ENCODE data around the gene MYLK. TPM values are rescaled to one million over a fixed set of nuclear protein-coding genes. Genes with fewer than 3 reads are reported as not detected.
A peak's percentile ranks its signal among the peaks of the same experiment; 100 is the strongest.

Gene MYLK
- total RNA-seq, 2 experiments from 2014 or later = 0.22 TPM; not detected in 1

GRCh38 chr3:123653221-123653682 is 230.9 kb downstream of the MYLK start:
- CTCF ChIA-PET = no interaction called here
- Histone ChIP-seq H3K27ac (ENCODE audit: low read depth in 1 of 2, low read length in 2 of 2) (no peak overlapping the region), H3K9me3 (ENCODE audit: control insufficient read depth in 1 of 2, insufficient read depth in 1 of 2, low read length in 2 of 2) (peaks cover 0 to 4% of the 10 kb centered on the region in 2 experiments), H3K27me3 (ENCODE audit: control insufficient read depth in 1 of 2, insufficient read depth in 2 of 2, low read length in 2 of 2) (no peaks in the 10 kb centered on the region), H3K4me3 (ENCODE audit: low read length) (no peak overlapping the region), H3K4me1 (ENCODE audit: insufficient read depth, low read length) (no peaks in the 10 kb centered on the region), H3K36me3 (ENCODE audit: insufficient read depth, low read length) (no peaks in the 10 kb centered on the region)
- Mint-ChIP-seq H3K4me3 (no peak overlapping the region), H3K4me1 (ENCODE audit: low read depth) (no peaks in the 10 kb centered on the region), H3K27me3 (no peaks in the 10 kb centered on the region), H3K36me3 (ENCODE audit: low read depth) (no peaks in the 10 kb centered on the region), H3K9me3 (peaks cover 2% of the 10 kb centered on the region), H3K27ac (no peak overlapping the region)
- no peak for ATAC-seq (ENCODE audit: poor library complexity)
- intact Hi-C loops (cut with DNase I, micrococcal nuclease) = no loop called here
- no peak for TF ChIP-seq CTCF (IDR thresholded peaks at IDR 0.05)
- POLR2A ChIA-PET = no interaction called here
- no peak for DNase-seq

DNA sequence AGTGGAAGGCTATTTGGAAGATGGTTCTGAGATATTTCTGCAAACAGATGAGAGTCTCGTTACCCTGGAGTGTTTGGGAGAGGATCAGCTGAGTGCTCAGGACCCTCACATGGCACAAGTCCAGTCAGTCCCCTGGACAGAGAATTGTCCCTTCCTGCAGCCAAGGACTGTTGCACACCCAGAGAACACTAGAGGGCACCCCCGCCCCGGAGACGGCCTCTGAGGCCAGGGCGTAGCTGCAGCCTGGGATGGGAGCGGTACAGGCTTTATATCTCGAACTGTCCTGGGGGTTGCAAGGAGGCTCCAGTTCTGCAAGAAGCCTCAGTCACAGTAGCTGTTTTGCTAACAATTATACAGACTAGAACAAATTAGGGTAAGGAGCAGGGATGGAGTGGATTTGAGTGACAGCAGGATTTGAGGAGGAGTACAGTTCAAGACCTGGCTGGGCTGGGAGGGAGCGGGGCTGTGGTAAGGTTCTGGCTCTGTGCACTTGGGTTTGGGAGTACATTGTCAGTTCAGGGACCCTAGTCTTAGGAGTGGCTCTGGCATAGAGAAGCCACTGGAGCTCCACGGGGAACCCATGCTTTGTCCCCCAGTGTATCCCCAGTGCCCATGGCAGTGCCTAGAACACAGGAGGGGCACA is 231.7 kb downstream of the MYLK start:
- no peak overlapping the region for H3K27ac Mint-ChIP-seq
- peaks cover 0 to 4% of the 10 kb centered on the region in 2 experiments for H3K9me3 ChIP-seq (ENCODE audit: control insufficient read depth in 1 of 2, insufficient read depth in 1 of 2, low read length in 2 of 2)
- no peak overlapping the region for H3K4me3 ChIP-seq (ENCODE audit: low read length)
- no peaks in the 10 kb centered on the region for H3K27me3 ChIP-seq (ENCODE audit: control insufficient read depth in 1 of 2, insufficient read depth in 2 of 2, low read length in 2 of 2)
- H3K36me3 ChIP-seq (ENCODE audit: insufficient read depth, low read length) = no peaks in the 10 kb centered on the region
- DNase-seq = peak in 6 of 14 experiments; percentile 5 to 36 (median 10)
- ChIA-PET CTCF (no interaction called here), POLR2A (no interaction called here)
- H3K4me1 ChIP-seq (ENCODE audit: insufficient read depth, low read length) = no peaks in the 10 kb centered on the region
- no peak overlapping the region for H3K27ac ChIP-seq (ENCODE audit: low read depth in 1 of 2, low read length in 2 of 2)
- H3K36me3 Mint-ChIP-seq (ENCODE audit: low read depth) = no peaks in the 10 kb centered on the region
- no peaks in the 10 kb centered on the region for H3K4me1 Mint-ChIP-seq (ENCODE audit: low read depth)
- peak; percentile 18 for TF ChIP-seq CTCF (IDR thresholded peaks at IDR 0.05)
- H3K4me3 Mint-ChIP-seq = no peak overlapping the region
- ATAC-seq (ENCODE audit: poor library complexity) = no peak
- H3K27me3 Mint-ChIP-seq = no peaks in the 10 kb centered on the region
- H3K9me3 Mint-ChIP-seq = peaks cover under 1% of the 10 kb centered on the region
- intact Hi-C loops (cut with DNase I, micrococcal nuclease) = no loop called here

DNA sequence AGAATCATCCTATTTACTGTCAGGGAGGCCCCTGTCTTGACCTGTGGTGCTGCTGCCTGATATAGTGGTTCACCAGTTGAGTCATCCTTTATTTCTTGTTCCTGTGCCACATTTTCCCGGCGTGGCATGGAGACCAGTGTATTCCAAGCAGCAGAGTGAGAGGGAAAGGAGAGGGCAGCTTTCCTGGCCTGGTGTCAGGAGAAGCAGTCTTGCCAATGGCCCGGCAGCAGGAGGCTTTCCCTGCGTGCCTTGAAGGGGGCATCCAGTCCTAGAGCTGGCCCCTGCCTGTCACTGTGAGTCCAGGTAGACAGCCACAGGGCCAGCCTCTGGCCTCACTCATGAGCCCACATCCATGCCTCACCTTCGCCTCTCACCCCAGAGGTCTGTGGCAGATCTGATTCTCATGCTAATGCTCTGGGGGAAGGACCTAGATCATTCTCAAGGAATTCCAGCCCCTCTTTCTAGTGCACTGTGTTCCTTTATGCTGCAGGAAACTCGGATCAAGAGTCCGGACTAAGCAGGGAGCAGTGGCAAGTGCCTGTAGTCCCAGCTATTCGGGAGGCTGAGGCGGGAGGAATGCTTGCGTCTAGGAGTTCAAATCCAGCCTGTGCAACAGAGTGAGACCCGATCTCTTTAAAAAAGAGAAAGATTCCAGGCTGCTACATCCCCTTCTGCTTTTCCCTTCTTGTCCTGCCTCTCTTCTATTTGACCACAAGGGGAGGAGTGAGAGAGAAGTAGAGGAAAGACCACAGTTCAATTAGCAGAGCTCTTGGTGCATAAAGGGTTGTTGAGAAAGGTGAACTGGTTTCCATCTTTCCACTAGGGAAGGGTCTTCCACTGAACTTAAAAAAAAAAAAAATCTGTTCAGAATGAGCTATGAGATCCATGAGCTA is 232.4 kb downstream of the MYLK start:
- DNase-seq = no peak
- H3K27ac ChIP-seq (ENCODE audit: low read depth in 1 of 2, low read length in 2 of 2) = no peak overlapping the region
- H3K27me3 ChIP-seq (ENCODE audit: control insufficient read depth in 1 of 2, insufficient read depth in 2 of 2, low read length in 2 of 2) = no peaks in the 10 kb centered on the region
- TF ChIP-seq CTCF (IDR thresholded peaks at IDR 0.05) = no peak
- no peaks in the 10 kb centered on the region for H3K4me1 ChIP-seq (ENCODE audit: insufficient read depth, low read length)
- Mint-ChIP-seq H3K4me3 (no peak overlapping the region), H3K27me3 (no peaks in the 10 kb centered on the region), H3K36me3 (ENCODE audit: low read depth) (no peaks in the 10 kb centered on the region), H3K4me1 (ENCODE audit: low read depth) (no peaks in the 10 kb centered on the region), H3K9me3 (no peaks in the 10 kb centered on the region), H3K27ac (no peak overlapping the region)
- H3K36me3 ChIP-seq (ENCODE audit: insufficient read depth, low read length) = no peaks in the 10 kb centered on the region
- H3K9me3 ChIP-seq (ENCODE audit: control insufficient read depth in 1 of 2, insufficient read depth in 1 of 2, low read length in 2 of 2) = no peaks in the 10 kb centered on the region
- ChIA-PET CTCF (no interaction called here), POLR2A (no interaction called here)
- no peak overlapping the region for H3K4me3 ChIP-seq (ENCODE audit: low read length)
- no peak for ATAC-seq (ENCODE audit: poor library complexity)
- intact Hi-C loops (cut with DNase I, micrococcal nuclease) = no loop called here
